VCaP (cell line): ENCODE data around the gene SLC44A3.

Experiments
- H3K27ac ChIP-seq: fragments of 450-650 bp; 2 replicates; pipeline ENCODE4 v1.5.1; 2017
- TF ChIP-seq, protein P1 (sequence below): fragments of 450-650 bp; conservative IDR thresholded peaks from 2 replicates; pipeline ENCODE4 v1.5.1; 2017; ENCODE audit warnings: mild to moderate bottlenecking, moderate library complexity

The SLC44A3 gene

DNA sequence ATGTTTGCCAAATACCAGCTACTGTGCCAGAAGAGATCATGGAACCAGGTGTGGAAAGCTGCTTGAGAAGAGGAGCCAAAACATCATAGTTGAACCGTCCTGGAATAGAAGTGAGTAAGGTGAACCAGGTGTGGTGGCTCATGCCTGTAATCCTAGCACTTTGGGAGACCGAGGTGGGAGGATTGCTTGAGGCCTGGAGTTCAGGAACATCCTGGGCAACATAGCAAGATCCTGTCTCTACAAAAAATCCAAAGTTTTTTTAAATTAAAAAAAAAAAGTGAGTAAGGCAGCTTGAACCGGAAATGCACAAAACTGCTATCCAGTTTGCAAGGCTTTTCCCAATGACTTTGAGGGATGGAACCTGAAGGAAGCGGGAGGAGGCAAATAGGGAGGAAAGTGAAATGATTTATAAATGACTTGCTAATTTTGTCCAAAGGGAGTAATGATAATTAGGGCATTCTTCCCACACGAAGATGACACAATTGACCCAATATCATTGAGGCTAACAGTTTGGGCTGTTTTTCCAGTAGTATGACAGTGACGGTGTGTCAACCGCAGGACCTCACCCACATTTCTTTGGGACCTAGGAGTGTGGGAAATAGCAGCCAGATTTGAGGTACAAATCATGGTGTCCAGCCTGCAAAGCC lies 108.3 kb downstream of the SLC44A3 start:
- TF ChIP-seq, protein P1, sequence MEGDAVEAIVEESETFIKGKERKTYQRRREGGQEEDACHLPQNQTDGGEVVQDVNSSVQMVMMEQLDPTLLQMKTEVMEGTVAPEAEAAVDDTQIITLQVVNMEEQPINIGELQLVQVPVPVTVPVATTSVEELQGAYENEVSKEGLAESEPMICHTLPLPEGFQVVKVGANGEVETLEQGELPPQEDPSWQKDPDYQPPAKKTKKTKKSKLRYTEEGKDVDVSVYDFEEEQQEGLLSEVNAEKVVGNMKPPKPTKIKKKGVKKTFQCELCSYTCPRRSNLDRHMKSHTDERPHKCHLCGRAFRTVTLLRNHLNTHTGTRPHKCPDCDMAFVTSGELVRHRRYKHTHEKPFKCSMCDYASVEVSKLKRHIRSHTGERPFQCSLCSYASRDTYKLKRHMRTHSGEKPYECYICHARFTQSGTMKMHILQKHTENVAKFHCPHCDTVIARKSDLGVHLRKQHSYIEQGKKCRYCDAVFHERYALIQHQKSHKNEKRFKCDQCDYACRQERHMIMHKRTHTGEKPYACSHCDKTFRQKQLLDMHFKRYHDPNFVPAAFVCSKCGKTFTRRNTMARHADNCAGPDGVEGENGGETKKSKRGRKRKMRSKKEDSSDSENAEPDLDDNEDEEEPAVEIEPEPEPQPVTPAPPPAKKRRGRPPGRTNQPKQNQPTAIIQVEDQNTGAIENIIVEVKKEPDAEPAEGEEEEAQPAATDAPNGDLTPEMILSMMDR = no peak
- no peak overlapping the region for H3K27ac ChIP-seq

DNA sequence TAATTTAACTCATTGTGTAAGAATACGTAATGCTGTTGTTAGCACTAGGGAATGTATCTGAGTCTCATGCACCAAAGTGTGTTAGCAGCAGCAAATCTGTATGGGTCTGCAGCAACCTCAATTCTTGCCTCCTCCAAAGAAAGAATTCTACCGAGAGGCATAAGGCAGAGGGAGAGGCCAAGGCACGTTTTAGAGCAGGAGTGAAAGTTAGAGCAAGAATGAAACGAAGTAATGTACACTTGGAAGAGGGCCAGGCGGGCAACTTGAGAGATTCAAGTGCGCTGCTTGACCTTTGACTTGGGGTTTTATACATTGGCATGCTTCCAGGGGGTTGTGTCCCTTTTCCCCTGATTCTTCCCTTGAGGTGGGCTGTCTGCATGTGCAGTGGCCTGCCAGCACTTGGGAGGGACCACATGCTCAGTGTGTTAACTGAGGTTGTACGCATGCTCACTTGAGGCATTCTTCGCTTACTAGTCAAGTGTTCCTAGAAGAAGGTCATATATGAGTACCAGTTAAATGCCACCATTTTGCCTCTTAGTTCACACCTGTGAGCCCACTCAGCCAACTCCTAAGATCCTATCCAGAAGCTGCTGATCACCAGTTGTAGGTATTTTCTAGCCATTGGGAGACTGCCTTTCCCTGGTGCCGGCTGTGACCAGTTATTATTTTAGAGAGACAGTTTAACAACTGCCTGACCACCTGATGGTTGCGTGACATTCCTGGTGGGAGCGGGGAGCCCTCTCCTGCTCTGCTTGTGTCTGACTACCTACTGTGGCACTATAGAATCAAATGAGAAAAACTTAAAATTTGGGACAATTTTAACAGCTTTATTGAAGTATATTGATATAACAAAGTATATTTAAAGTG lies 109.4 kb downstream of the SLC44A3 start:
- no peak overlapping the region for H3K27ac ChIP-seq
- TF ChIP-seq, protein P1 = no peak

GRCh38 chr1:94931254-94931841 lies 111.2 kb downstream of the SLC44A3 start:
- TF ChIP-seq, protein P1 = no peak
- H3K27ac ChIP-seq = no peak overlapping the region

DNA sequence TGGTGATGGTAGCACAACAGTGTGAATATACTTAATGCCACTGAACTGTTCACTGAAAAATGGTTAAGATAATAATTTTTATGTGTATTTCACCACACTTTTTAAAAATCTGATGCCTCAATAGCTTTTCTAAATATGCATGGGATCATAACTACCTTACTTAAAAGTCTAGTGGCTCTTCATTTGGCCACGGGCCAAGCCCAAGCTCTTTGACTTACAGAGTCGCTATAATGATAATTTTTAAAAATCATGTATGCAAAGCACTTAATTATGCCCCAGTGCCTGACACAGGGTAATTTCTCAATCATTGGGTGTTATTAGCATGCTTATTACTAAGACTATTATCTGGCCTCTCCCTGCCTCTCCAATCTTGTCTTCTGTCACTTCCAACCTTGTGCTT lies 114.4 kb downstream of the SLC44A3 start:
- TF ChIP-seq, protein P1 = no peak
- no peak overlapping the region for H3K27ac ChIP-seq

GRCh38 chr1:94935034-94935433 lies 114.9 kb downstream of the SLC44A3 start:
- TF ChIP-seq, protein P1 = no peak
- H3K27ac ChIP-seq = no peak overlapping the region

GRCh38 chr1:94935476-94935875 lies 115.3 kb downstream of the SLC44A3 start:
- TF ChIP-seq, protein P1 = no peak
- no peak overlapping the region for H3K27ac ChIP-seq
